ENCODE data around the gene CFAP97D1.

The CFAP97D1 gene

DNA sequence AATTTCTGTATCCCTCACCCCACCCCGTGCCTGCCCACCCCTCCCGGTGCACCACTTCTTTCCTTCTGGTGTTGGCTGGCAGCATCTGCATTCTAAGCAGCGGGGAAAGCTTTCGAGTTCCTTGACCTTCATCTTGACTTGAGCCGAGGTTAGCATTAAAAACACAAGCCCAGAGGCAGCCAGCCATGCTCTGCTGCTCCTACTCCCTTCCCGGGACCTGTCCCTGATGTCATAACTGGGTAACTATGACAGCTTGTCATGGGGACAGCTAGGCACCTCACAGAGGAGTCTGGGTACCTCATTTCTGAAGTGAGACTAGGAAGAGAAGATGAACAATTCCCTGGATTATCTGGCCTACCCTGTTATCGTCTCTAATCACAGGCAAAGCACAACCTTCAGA lies at the start of gene CFAP97D1:
CFAP97D1 (plus strand) TSS at position 301 of the 400 bp plus-strand sequence; CDS start at position 329, 28 bp downstream.
- no peak within 1 kb of the TSS for H3K27ac ChIP-seq (ENCODE audit: low read length)
- H3K4me2 ChIP-seq (ENCODE audit: low read length) = peak within 1 kb of the TSS; percentile 99
- peaks cover 3% of the 10 kb centered on the region for H3K36me3 ChIP-seq (replicated peaks; ENCODE audit: low read depth, low read length)
- peaks cover 37% of the 10 kb centered on the region for H3K27me3 ChIP-seq (ENCODE audit: low read depth, low read length)
- peaks cover 5% of the 10 kb centered on the region for H3K4me1 ChIP-seq (ENCODE audit: low read length)
- peak within 1 kb of the TSS; percentile 73 for H3K9ac ChIP-seq (ENCODE audit: low read length)
- H3K4me3 ChIP-seq (ENCODE audit: low read length) = peak within 1 kb of the TSS; percentile 95
- H3K9me3 ChIP-seq (ENCODE audit: insufficient read depth, low read length) = no peaks in the 10 kb centered on the region
- no peaks in the 10 kb centered on the region for H4K20me1 ChIP-seq (ENCODE audit: insufficient read depth, low read length)
- TF ChIP-seq EZH2phosphoT487 (IDR thresholded peaks at IDR 0.05; ENCODE audit: low read depth) = no peak
- TF ChIP-seq, protein P1, sequence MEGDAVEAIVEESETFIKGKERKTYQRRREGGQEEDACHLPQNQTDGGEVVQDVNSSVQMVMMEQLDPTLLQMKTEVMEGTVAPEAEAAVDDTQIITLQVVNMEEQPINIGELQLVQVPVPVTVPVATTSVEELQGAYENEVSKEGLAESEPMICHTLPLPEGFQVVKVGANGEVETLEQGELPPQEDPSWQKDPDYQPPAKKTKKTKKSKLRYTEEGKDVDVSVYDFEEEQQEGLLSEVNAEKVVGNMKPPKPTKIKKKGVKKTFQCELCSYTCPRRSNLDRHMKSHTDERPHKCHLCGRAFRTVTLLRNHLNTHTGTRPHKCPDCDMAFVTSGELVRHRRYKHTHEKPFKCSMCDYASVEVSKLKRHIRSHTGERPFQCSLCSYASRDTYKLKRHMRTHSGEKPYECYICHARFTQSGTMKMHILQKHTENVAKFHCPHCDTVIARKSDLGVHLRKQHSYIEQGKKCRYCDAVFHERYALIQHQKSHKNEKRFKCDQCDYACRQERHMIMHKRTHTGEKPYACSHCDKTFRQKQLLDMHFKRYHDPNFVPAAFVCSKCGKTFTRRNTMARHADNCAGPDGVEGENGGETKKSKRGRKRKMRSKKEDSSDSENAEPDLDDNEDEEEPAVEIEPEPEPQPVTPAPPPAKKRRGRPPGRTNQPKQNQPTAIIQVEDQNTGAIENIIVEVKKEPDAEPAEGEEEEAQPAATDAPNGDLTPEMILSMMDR (IDR thresholded peaks at IDR 0.05; ENCODE audit: low read depth, low read length) = no peak
- no peaks in the 10 kb centered on the region for H3K79me2 ChIP-seq (ENCODE audit: low read length)
- H2AFZ ChIP-seq (ENCODE audit: low read depth, low read length) = peak within 1 kb of the TSS; percentile 92

DNA sequence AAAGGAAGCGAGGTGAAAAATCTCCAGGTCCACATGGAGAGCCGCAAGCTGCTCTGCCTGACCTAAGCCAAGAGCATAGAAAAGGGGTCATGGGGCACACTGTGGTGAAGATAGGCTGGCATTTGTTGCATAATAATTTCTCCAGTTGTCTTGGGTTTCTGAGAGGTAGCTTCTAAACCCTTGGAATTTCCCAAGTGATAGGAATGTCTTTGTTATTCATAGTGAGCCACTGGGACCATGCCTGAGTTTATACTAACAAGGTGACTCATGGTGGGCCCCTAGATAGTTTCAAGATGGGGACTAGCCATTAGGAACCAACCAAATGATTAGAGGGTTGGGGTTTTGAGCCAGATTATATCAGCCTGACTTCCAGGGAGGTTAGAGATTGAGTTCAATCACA lies 47.3 kb upstream of the CFAP97D1 start:
- no peak overlapping the region for H3K9ac ChIP-seq (ENCODE audit: low read length)
- no peak overlapping the region for H3K27ac ChIP-seq (ENCODE audit: low read length)
- 0 out of 2 replicates have a peak, but pooled peaks cover 3% of the 10 kb centered on the region for H3K27me3 ChIP-seq (ENCODE audit: low read depth, low read length)
- no peak overlapping the region for H3K4me3 ChIP-seq (ENCODE audit: low read length)
- no peaks in the 10 kb centered on the region for H4K20me1 ChIP-seq (ENCODE audit: insufficient read depth, low read length)
- TF ChIP-seq EZH2phosphoT487 (IDR thresholded peaks at IDR 0.05; ENCODE audit: low read depth) = no peak
- H3K9me3 ChIP-seq (ENCODE audit: insufficient read depth, low read length) = no peaks in the 10 kb centered on the region
- H3K4me1 ChIP-seq (ENCODE audit: low read length) = no peaks in the 10 kb centered on the region
- no peak overlapping the region for H3K4me2 ChIP-seq (ENCODE audit: low read length)
- H3K79me2 ChIP-seq (ENCODE audit: low read length) = no peaks in the 10 kb centered on the region
- no peaks in the 10 kb centered on the region for H3K36me3 ChIP-seq (replicated peaks; ENCODE audit: low read depth, low read length)
- no peak overlapping the region for H2AFZ ChIP-seq (ENCODE audit: low read depth, low read length)

DNA sequence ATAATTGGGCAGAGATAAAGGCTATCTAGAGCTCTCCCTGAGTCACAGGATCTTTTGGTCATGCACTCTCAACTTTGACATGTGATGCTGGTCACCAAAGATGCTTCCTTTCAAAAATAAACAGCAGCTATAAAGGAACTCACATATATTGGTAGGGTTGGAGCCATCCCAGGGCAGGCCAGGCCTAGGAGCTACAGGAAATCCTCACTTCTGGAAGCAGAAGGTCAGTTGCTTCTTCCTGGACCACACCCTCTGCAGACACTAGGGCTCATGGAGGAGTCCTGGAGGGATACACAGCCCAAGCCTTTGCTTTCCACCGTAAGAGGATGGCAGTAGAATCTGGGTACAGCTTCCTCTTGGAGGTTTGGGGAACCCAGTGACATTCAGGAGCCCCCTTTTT lies 46.3 kb upstream of the CFAP97D1 start:
- no peak overlapping the region for H3K9ac ChIP-seq (ENCODE audit: low read length)
- TF ChIP-seq, protein P1 (IDR thresholded peaks at IDR 0.05; ENCODE audit: low read depth, low read length) = no peak
- TF ChIP-seq EZH2phosphoT487 (IDR thresholded peaks at IDR 0.05; ENCODE audit: low read depth) = no peak
- 0 out of 2 replicates have a peak, but pooled peaks cover 3% of the 10 kb centered on the region for H3K27me3 ChIP-seq (ENCODE audit: low read depth, low read length)
- no peaks in the 10 kb centered on the region for H4K20me1 ChIP-seq (ENCODE audit: insufficient read depth, low read length)
- H3K36me3 ChIP-seq (replicated peaks; ENCODE audit: low read depth, low read length) = no peaks in the 10 kb centered on the region
- H3K4me3 ChIP-seq (ENCODE audit: low read length) = no peak overlapping the region
- no peaks in the 10 kb centered on the region for H3K79me2 ChIP-seq (ENCODE audit: low read length)
- H3K27ac ChIP-seq (ENCODE audit: low read length) = no peak overlapping the region
- H3K4me1 ChIP-seq (ENCODE audit: low read length) = no peaks in the 10 kb centered on the region
- no peak overlapping the region for H3K4me2 ChIP-seq (ENCODE audit: low read length)
- H2AFZ ChIP-seq (ENCODE audit: low read depth, low read length) = no peak overlapping the region
- no peaks in the 10 kb centered on the region for H3K9me3 ChIP-seq (ENCODE audit: insufficient read depth, low read length)

DNA sequence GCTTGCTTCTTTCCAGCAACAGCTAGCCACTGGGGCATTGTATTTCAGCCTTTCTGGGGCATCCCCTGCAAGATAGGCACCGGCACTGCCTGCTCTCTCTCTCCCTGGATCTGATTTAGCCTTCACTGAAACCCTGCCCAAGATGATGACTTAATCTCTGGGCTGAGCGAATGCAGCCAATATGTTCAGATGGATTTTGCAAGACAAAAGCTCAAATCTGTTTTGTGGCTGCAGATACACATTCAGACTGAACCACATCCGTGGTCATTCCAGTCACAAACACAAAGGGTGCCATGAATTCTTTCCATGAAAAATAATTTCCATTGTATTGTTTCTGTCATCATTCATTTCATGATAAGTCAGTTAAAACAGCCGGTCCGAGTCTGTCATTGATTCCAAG lies 45.9 kb upstream of the CFAP97D1 start:
- H4K20me1 ChIP-seq (ENCODE audit: insufficient read depth, low read length) = no peaks in the 10 kb centered on the region
- no peak overlapping the region for H3K27ac ChIP-seq (ENCODE audit: low read length)
- no peak overlapping the region for H3K4me3 ChIP-seq (ENCODE audit: low read length)

More for the DNA sequence above, 45.9 kb upstream of the CFAP97D1 start:
- Histone ChIP-seq H2AFZ (ENCODE audit: low read depth, low read length) (no peak overlapping the region), H3K36me3 (replicated peaks; ENCODE audit: low read depth, low read length) (no peaks in the 10 kb centered on the region), H3K9ac (ENCODE audit: low read length) (no peak overlapping the region), H3K4me2 (ENCODE audit: low read length) (no peak overlapping the region), H3K4me1 (ENCODE audit: low read length) (no peaks in the 10 kb centered on the region), H3K79me2 (ENCODE audit: low read length) (no peaks in the 10 kb centered on the region), H3K9me3 (ENCODE audit: insufficient read depth, low read length) (no peaks in the 10 kb centered on the region), H3K27me3 (ENCODE audit: low read depth, low read length) (0 out of 2 replicates have a peak, but pooled peaks cover 3% of the 10 kb centered on the region)
- TF ChIP-seq, protein P1 (IDR thresholded peaks at IDR 0.05; ENCODE audit: low read depth, low read length) = no peak
- no peak for TF ChIP-seq EZH2phosphoT487 (IDR thresholded peaks at IDR 0.05; ENCODE audit: low read depth)

Measured in OCI-LY3 (cell line).